Immature natural killer cell (primary cell): Measurements from ENCODE around the gene TFIP11. TPM values are rescaled to one million over a fixed set of nuclear protein-coding genes. Genes with fewer than 3 reads are reported as not detected.

Source experiments
- DNase-seq, 3 donors: peaks; one replicate each; pipeline ENCODE4 v3.0.0; 2022; ENCODE audit warnings: mixed read lengths in 1 of 3
- H3K27ac Mint-ChIP-seq, 6 donors: one replicate each; pipeline ENCODE4 v1.8.0; 2020; ENCODE audit warnings: mixed read lengths in 6 of 6, mild to moderate bottlenecking in 5 of 6, inconsistent platforms in 4 of 6, moderate library complexity in 3 of 6
- H3K27me3 Mint-ChIP-seq, 3 donors: one replicate each; pipeline ENCODE4 v1.8.0; 2020 to 2021; ENCODE audit warnings: low read depth in 3 of 3, mild to moderate bottlenecking in 3 of 3, mixed read lengths in 3 of 3, moderate library complexity in 3 of 3, inconsistent platforms in 1 of 3
- H3K36me3 Mint-ChIP-seq, 3 donors: one replicate each; pipeline ENCODE4 v1.8.0; 2020; ENCODE audit warnings: mixed read lengths in 3 of 3, inconsistent platforms in 2 of 3, mild to moderate bottlenecking in 2 of 3
- H3K4me1 Mint-ChIP-seq, 2 donors: one replicate each; pipeline ENCODE4 v1.8.0; 2020; ENCODE audit warnings: inconsistent platforms in 2 of 2, mild to moderate bottlenecking in 2 of 2, mixed read lengths in 2 of 2, moderate library complexity in 1 of 2
- H3K4me3 Mint-ChIP-seq, 5 donors: one replicate each; pipeline ENCODE4 v1.8.0; 2020; ENCODE audit warnings: mild to moderate bottlenecking in 5 of 5, mixed read lengths in 5 of 5, inconsistent platforms in 3 of 5, moderate library complexity in 3 of 5
- H3K9me3 Mint-ChIP-seq, 6 donors: one replicate each; pipeline ENCODE4 v1.8.0; 2020; ENCODE audit warnings: mild to moderate bottlenecking in 6 of 6, mixed read lengths in 6 of 6, inconsistent platforms in 4 of 6, moderate library complexity in 3 of 6
- polyA plus RNA-seq, 3 donors: library from polyadenylated mRNA; unstranded; fragments of 300-500 nt; fragmentation: Illumina TruSeq; gene quantifications; one replicate each; pipeline ENCODE4 v1.2.3, GENCODE V29; 2021

Gene TFIP11
- polyA plus RNA-seq, 3 donors from 2014 or later = 16.3 to 59.9 (median 18.0) TPM

DNA sequence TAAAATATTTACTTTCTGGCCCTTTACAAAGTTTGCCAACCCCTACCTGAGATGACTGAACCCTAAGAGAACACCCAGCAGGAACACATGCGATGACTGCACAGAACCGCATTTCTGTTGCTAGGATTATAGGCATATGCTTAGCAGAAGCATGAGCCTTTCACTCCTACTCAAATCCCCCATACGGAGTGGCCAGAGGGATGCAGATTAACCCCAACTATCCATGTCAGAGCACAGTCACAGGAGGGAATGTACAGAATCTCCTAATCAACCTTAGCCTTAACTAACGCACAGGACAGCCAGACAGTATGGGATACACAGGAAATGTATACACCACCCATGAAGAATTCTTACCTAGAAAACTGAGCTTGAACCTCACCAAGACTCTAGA, 34.9 kb downstream of the TFIP11 start:
- Mint-ChIP-seq H3K9me3 (no peaks in the 10 kb centered on the region), H3K36me3 (peaks cover 15 to 44% (median 24%) of the 10 kb centered on the region in 3 donors), H3K27me3 (peaks cover 0 to 4% (median 0%) of the 10 kb centered on the region in 3 donors), H3K4me3 (no peak overlapping the region), H3K4me1 (peaks cover 43 to 45% of the 10 kb centered on the region in 2 donors), H3K27ac (peak overlapping the region in 2 of 6 donors; percentile 18 to 22)
- DNase-seq = no peak

DNA sequence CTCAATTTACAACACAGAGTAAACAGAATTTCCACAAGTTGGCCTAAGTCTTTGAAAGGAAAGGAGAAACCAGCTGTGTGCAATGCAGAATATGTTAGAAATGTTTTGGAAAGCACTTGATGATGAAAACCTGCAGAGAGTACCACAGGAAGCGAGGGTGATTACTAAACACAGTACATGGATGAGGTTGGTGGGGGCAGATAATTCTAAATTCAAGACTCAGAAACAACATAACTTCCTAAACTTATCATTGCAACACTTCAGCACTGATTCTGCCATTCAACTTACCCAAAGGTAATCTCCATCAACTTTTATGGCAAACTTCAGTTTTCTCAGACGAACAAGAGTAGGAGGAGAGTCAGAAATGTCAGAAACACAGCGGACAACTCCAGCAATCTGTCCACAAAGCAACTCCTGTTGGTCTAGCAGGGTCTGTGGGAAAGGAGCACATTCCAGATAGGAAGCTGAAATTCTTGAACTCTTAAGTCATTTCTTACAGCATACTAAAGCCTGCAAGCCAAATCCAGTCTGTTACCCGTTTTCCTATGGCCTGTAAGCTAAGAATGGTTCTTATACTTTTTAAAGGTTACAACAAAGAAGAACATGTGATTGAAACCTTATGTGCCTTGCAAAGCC, 35.5 kb downstream of the TFIP11 start:
- Mint-ChIP-seq H3K4me1 (peaks cover 38 to 40% of the 10 kb centered on the region in 2 donors), H3K27ac (peak overlapping the region in 3 of 6 donors; percentile 18 to 47 (median 18)), H3K36me3 (peaks cover 15 to 49% (median 24%) of the 10 kb centered on the region in 3 donors), H3K27me3 (peaks cover 0 to 3% (median 0%) of the 10 kb centered on the region in 3 donors), H3K9me3 (no peaks in the 10 kb centered on the region), H3K4me3 (no peak overlapping the region)
- no peak for DNase-seq

DNA sequence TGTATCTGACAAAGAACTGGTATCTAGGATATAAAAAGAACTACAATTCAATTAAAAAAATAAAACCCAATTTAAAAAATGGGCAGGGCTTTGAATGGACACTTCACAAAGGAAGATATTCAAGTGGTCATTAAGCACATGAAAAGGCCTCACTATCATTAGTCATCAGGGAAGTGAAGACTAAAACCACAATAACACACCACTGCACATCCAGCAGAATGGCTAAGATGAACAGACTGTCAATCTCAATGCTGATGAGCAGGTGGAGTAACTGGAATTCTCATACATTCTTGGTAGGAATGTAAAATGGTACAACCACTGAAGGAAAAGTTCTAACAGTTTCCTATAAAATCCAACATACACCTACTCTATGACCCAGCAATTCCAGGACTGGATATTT, 37.6 kb downstream of the TFIP11 start:
- H3K27ac Mint-ChIP-seq = peak overlapping the region; percentile 71 to 87 (median 84)
- peaks cover 23 to 61% (median 31%) of the 10 kb centered on the region in 3 donors for H3K36me3 Mint-ChIP-seq

DNA sequence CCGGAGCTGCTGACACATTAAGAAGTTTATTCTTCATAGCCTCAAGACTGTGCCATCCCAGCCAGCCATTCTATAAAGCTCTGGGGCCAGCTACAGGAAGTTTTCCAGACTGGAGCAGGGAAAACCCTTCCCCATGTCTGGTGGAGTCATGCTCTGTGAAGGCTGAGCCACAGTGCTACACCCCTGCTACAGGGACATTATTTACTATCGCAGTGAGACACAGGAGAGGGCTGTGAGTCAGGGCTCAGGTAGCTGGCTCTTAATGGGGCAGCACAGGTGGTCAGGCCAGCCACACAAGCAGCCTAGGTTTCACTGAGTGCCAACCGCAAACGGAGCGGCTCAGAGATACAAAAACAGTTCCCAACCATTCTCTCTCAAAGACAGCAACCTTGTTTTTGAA, 40.8 kb downstream of the TFIP11 start:
- H3K36me3 Mint-ChIP-seq = peaks cover 25 to 61% (median 33%) of the 10 kb centered on the region in 3 donors

More for the DNA sequence above, 37.6 kb downstream of the TFIP11 start:
- DNase-seq = no peak
- H3K9me3 Mint-ChIP-seq = no peaks in the 10 kb centered on the region
- peaks cover 25 to 28% of the 10 kb centered on the region in 2 donors for H3K4me1 Mint-ChIP-seq
- H3K4me3 Mint-ChIP-seq = peak overlapping the region; percentile 39 to 81 (median 70)
- peaks cover 0 to 3% (median 0%) of the 10 kb centered on the region in 3 donors for H3K27me3 Mint-ChIP-seq

DNA sequence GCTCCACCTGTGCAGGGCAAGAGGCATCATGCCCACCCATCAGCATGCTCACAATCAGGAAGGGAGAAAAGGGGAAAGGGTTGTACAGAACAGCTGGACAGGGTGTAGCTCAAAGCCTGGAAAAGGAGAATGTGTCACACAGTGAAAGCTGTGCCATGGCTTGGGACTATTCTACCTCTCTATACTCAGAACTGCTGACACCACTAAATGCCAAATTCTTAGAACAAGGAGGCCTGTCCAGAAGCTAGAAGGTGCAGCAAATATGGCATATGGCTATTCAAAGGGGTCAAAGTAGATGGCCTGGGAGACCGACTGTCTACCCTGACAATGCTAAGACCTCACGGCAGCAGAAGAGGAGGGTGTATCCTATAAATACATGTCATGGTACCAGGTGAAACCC, 41.5 kb downstream of the TFIP11 start:
- H3K27ac Mint-ChIP-seq = no peak overlapping the region
- no peak overlapping the region for H3K4me3 Mint-ChIP-seq

More for the DNA sequence above, 40.8 kb downstream of the TFIP11 start:
- peaks cover 0 to 3% (median 0%) of the 10 kb centered on the region in 3 donors for H3K27me3 Mint-ChIP-seq
- H3K4me1 Mint-ChIP-seq = peaks cover 11 to 13% of the 10 kb centered on the region in 2 donors
- no peaks in the 10 kb centered on the region for H3K9me3 Mint-ChIP-seq
- H3K4me3 Mint-ChIP-seq = no peak overlapping the region
- no peak overlapping the region for H3K27ac Mint-ChIP-seq
- no peak for DNase-seq

DNA sequence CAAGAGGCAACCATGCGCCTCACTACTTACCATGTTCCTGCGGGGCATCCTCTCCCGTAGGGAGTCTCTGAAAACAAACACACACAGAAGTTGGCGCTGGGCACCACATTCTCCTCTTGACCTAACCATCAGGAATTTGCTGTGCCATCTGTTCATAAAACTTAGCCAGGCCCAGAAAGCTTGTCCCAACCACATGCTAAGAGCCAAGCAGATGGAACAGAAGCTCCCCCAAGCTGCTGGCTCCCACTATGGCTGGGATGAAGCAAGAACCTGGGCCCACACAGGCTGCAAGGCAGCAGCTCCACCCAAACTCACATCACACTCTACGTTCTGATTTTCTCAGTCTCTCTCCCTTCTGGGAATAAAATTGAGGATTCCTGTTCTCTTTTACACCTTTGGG, 46.1 kb downstream of the TFIP11 start:
- Mint-ChIP-seq H3K9me3 (no peaks in the 10 kb centered on the region), H3K4me1 (no peaks in the 10 kb centered on the region), H3K27me3 (peaks cover 0 to 2% (median 0%) of the 10 kb centered on the region in 3 donors), H3K36me3 (peaks cover 24 to 58% (median 30%) of the 10 kb centered on the region in 3 donors), H3K27ac (no peak overlapping the region), H3K4me3 (no peak overlapping the region)
- no peak for DNase-seq

More for the DNA sequence above, 41.5 kb downstream of the TFIP11 start:
- Mint-ChIP-seq H3K36me3 (peaks cover 24 to 67% (median 36%) of the 10 kb centered on the region in 3 donors), H3K4me1 (peaks cover 11 to 13% of the 10 kb centered on the region in 2 donors), H3K27me3 (peaks cover 0 to 3% (median 0%) of the 10 kb centered on the region in 3 donors), H3K9me3 (no peaks in the 10 kb centered on the region)
- no peak for DNase-seq

DNA sequence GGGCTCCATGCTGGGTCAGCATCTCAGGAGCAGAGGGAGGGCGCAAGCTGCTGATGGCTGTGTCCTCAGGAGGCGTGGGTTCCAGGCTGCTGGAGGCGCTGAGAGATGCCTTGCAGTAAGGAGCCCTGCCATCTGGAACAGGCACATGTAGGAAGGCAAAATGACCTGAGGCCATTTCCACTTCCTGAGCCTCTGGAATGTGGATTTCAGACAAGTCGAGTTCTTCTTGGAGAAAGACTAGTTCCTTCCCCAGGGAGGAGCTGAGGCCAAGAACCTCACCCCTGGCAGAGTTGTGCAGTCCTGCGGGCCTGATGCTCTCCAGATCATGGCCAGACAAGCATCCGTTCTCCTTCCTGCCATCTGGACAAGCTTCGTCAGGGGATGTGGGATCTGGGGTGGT, 48.0 kb downstream of the TFIP11 start:
- Mint-ChIP-seq H3K27ac (no peak overlapping the region), H3K4me1 (no peaks in the 10 kb centered on the region), H3K36me3 (peaks cover 12 to 52% (median 22%) of the 10 kb centered on the region in 3 donors), H3K27me3 (peaks cover 0 to 2% (median 0%) of the 10 kb centered on the region in 3 donors), H3K9me3 (no peaks in the 10 kb centered on the region), H3K4me3 (no peak overlapping the region)
- DNase-seq = no peak

DNA sequence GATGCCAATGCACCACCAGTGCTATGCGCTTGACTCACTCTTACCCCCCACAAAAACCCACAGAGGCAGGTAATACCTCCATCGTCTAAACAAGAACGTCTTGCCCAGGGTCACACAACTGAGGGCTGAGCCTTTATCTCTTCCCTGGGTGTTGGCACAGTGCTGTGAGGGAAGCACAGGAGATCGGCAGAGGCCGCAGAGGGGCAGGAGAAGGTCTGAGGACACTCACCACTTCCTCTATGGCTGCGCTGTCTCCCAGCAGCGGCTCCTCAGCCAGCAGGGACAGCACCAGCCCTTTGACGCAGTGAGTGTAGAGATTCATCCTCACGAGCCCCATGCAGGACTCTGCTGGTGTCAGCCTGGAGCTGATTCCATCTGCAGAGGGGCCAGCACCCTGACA, 48.6 kb downstream of the TFIP11 start:
- Mint-ChIP-seq H3K27ac (no peak overlapping the region), H3K36me3 (peaks cover 6 to 46% (median 16%) of the 10 kb centered on the region in 3 donors), H3K27me3 (peaks cover 0 to 2% (median 0%) of the 10 kb centered on the region in 3 donors), H3K4me3 (no peak overlapping the region), H3K4me1 (no peaks in the 10 kb centered on the region), H3K9me3 (no peaks in the 10 kb centered on the region)
- no peak for DNase-seq

DNA sequence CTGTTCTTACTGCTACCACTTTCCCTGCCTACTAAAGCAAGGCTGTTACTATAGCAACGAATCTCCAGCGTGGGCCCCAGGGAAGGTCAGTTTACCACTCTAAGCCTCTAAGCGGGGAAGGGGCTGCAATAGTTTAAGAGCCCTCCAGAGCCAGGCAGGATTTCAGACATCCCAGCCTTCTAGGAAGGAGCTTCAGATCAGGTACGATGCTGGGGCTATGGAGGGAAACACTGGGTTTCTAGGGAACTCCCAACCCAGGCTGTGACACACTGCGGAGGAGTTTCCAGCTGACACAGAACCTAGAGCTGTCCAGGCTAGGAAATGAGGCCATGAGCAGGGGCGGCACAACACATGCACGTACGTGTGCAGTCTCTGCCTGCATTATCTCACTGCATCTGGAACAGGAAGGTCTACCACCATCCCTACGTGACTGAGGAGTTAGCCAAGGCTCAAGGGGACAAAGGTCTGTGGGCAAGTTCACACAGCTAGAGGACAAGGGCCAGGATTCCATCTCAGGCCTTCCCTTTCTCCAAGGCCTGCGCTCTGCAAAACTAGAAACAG, 49.1 kb downstream of the TFIP11 start:
- Mint-ChIP-seq H3K27ac (no peak overlapping the region), H3K9me3 (no peaks in the 10 kb centered on the region), H3K4me3 (no peak overlapping the region), H3K36me3 (peaks cover 3 to 41% (median 13%) of the 10 kb centered on the region in 3 donors), H3K27me3 (peaks cover 0 to 2% (median 0%) of the 10 kb centered on the region in 3 donors), H3K4me1 (no peaks in the 10 kb centered on the region)
- DNase-seq = no peak

DNA sequence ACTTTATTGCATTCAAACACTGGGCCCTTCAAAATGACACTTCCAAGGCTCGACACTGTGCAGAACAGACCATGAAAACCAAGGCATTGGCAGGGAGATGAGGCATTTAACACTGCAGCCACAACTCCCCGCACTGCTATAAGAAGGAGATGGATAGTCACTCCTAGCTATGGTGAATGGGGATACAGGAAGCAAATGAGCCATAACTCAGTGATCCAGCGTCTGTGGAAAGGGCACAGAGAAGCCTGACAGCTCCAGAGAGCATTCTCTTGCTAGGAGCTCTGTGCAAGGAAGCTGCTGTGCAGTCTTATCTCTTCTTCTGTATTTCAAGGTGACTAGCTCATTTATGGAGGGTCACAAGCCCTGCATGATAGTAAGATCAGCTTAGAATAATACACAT, 49.6 kb downstream of the TFIP11 start:
- Mint-ChIP-seq H3K4me3 (no peak overlapping the region), H3K4me1 (no peaks in the 10 kb centered on the region), H3K36me3 (peaks cover 2 to 43% (median 15%) of the 10 kb centered on the region in 3 donors), H3K9me3 (no peaks in the 10 kb centered on the region), H3K27ac (peak overlapping the region in 1 of 6 donors; percentile 30), H3K27me3 (peaks cover 0 to 2% (median 0%) of the 10 kb centered on the region in 3 donors)
- no peak for DNase-seq

DNA sequence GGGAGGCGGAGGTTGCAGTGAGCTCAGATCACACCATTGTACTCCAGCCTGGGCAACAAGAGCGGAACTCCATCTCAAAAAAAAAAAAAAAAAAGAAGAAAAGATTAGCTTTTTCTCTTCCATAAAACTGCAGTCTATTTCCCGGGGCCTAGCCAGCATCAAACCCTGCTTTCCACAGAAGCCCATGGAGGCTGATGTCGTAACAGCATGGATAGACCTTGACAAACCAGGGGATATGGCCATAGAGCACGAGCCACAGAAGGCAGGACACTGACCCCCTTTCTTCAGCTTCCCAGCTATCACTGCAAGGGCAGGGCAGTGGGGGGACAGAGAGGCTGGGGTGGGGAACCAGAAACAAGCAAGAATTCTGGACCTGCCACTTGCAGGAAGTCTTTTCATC, 50.2 kb downstream of the TFIP11 start:
- Mint-ChIP-seq H3K4me3 (no peak overlapping the region), H3K36me3 (peaks cover 5 to 45% (median 17%) of the 10 kb centered on the region in 3 donors), H3K27ac (no peak overlapping the region), H3K9me3 (no peaks in the 10 kb centered on the region), H3K4me1 (no peaks in the 10 kb centered on the region), H3K27me3 (peaks cover 0 to 2% (median 0%) of the 10 kb centered on the region in 3 donors)
- no peak for DNase-seq

DNA sequence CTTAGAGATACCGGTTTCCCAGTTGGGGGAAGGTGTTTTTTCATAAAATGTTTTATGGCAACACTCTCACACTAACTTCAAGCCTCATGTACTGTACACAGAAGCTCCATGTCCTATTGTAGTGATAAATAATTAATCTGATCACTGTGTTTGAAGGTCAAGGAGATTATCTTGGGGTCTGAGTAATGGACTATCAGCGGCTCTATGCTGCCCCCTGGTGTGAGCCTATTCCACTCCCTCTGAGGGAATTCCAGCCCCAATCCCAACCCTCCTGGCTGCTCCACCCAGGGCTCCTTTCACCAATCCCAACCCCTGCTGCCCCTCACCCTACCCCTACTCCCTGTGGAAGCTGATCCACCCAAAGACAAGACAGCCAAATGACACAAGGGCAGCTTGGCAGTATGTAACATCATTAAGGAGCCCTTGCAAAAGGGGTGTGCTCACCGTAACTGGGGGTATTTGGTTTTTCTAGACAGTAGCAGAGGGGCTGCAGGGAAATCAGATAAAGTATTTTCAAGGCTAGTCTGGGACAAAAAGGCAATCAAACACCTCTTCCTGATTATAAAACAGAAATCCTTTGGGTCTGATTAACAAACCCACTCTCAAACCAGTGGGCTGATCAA, 51.0 kb downstream of the TFIP11 start:
- H3K27ac Mint-ChIP-seq = no peak overlapping the region
- no peaks in the 10 kb centered on the region for H3K9me3 Mint-ChIP-seq
- H3K4me1 Mint-ChIP-seq = no peaks in the 10 kb centered on the region
- DNase-seq = peak in 2 of 3 donors; percentile 18 to 28
- peaks cover 0 to 2% (median 0%) of the 10 kb centered on the region in 3 donors for H3K27me3 Mint-ChIP-seq
- H3K36me3 Mint-ChIP-seq = peaks cover 5 to 38% (median 10%) of the 10 kb centered on the region in 3 donors
- H3K4me3 Mint-ChIP-seq = no peak overlapping the region

DNA sequence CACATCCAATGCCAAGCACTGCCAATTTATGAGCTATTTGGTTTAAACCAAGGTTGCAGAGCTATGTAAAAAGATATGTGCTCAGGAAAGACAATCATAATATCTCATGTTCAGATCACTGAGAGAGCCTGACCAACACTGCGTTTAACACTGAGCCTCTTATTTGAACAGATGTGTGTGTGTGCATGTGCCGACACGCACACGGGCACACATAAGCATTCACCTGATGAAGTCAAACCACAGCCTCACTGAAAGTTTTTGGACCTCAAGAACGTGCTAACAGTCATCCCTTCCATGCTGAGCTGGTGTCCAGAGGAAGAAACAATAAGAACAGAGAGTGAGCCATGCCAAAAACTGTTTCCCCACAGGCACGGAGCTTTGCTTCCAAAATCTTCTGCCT, 52.1 kb downstream of the TFIP11 start:
- H3K9me3 Mint-ChIP-seq = no peaks in the 10 kb centered on the region
- H3K4me3 Mint-ChIP-seq = no peak overlapping the region
- no peak overlapping the region for H3K27ac Mint-ChIP-seq
- DNase-seq = no peak
- H3K4me1 Mint-ChIP-seq = no peaks in the 10 kb centered on the region
- peaks cover 9 to 34% (median 13%) of the 10 kb centered on the region in 3 donors for H3K36me3 Mint-ChIP-seq
- H3K27me3 Mint-ChIP-seq = peaks cover 0 to 2% (median 0%) of the 10 kb centered on the region in 3 donors
